ENCODE measurements around the gene GPC5. TPM values are rescaled to one million over a fixed set of nuclear protein-coding genes. Genes with fewer than 3 reads are reported as not detected.

Gene GPC5
- total and polyA plus RNA-seq, 4 donors, result 0.51 to 22.4 (median 2.0) TPM

- no peaks in the 10 kb centered on the region for H3K9me3 ChIP-seq (ENCODE audit: control insufficient read depth in 4 of 4, low read length in 3 of 4)
- H3K4me3 ChIP-seq (ENCODE audit: low read depth in 1 of 3, low read length in 3 of 3), result no peak overlapping the region
- no peaks in the 10 kb centered on the region for H3K27me3 ChIP-seq (ENCODE audit: control insufficient read depth in 4 of 4, insufficient read depth in 4 of 4, low read length in 3 of 4)
- DNase-seq (ENCODE audit: low spot score), result no peak
- no peaks in the 10 kb centered on the region for H3K36me3 ChIP-seq (ENCODE audit: control insufficient read depth in 4 of 4, insufficient read depth in 3 of 4, low read depth in 1 of 4, low read length in 3 of 4)
- H3K9ac ChIP-seq (ENCODE audit: low read depth in 1 of 2, low read length in 2 of 2), result no peak overlapping the region
- no peaks in the 10 kb centered on the region for H3K4me1 ChIP-seq (ENCODE audit: control insufficient read depth in 4 of 4, insufficient read depth in 4 of 4, low read length in 3 of 4)
- WGBS, result 89% methylated on average over 1 of the region's 1 CpG
- no peak overlapping the region for H3K27ac ChIP-seq (ENCODE audit: low read depth in 1 of 2, low read length in 2 of 2)
- TF ChIP-seq HNF4A (conservative IDR thresholded peaks at IDR 0.05), result no peak
- TF ChIP-seq HNF4G (IDR thresholded peaks at IDR 0.05), result no peak
- TF ChIP-seq REST (IDR thresholded peaks at IDR 0.05), result no peak
- no peak for TF ChIP-seq FOXA1 (IDR thresholded peaks at IDR 0.05)
- no peak for TF ChIP-seq TAF1 (conservative IDR thresholded peaks at IDR 0.05)
- TF ChIP-seq NR2F2 (IDR thresholded peaks at IDR 0.05), result no peak
Measured at GRCh38 chr13:92320323-92320722, 921.9 kb downstream of the GPC5 start.

GRCh38 chr13:92321174-92321573 is 922.8 kb downstream of the GPC5 start:
- no peak overlapping the region for H3K4me3 ChIP-seq (ENCODE audit: low read depth in 1 of 3, low read length in 3 of 3)
- H3K4me1 ChIP-seq (ENCODE audit: control insufficient read depth in 4 of 4, insufficient read depth in 4 of 4, low read length in 3 of 4), result no peaks in the 10 kb centered on the region
- H3K9me3 ChIP-seq (ENCODE audit: control insufficient read depth in 4 of 4, low read length in 3 of 4), result no peaks in the 10 kb centered on the region
- no peak overlapping the region for H3K27ac ChIP-seq (ENCODE audit: low read depth in 1 of 2, low read length in 2 of 2)
- TF ChIP-seq ZBTB33 (IDR thresholded peaks at IDR 0.05), result no peak
- TF ChIP-seq HNF4G (IDR thresholded peaks at IDR 0.05), result no peak
- TF ChIP-seq REST (IDR thresholded peaks at IDR 0.05), result no peak
- TF ChIP-seq ATF3 (IDR thresholded peaks at IDR 0.05), result no peak
- no peak for TF ChIP-seq RXRA (IDR thresholded peaks at IDR 0.05)
- no peak for TF ChIP-seq YY1 (IDR thresholded peaks at IDR 0.05)
- TF ChIP-seq RAD21 (IDR thresholded peaks at IDR 0.05), result no peak
- no peak for TF ChIP-seq MAX (IDR thresholded peaks at IDR 0.05)
- no peak for TF ChIP-seq JUND (IDR thresholded peaks at IDR 0.05)
- no peak for TF ChIP-seq FOXA1 (IDR thresholded peaks at IDR 0.05)
- no peak for TF ChIP-seq FOXA2 (IDR thresholded peaks at IDR 0.05)
- TF ChIP-seq CTCF (IDR thresholded peaks at IDR 0.05; ENCODE audit: low read depth, low read length, missing input control), result no peak
- TF ChIP-seq HNF4A (conservative IDR thresholded peaks at IDR 0.05), result no peak
- no peak for TF ChIP-seq NR2F2 (IDR thresholded peaks at IDR 0.05)
- TF ChIP-seq EGR1 (IDR thresholded peaks at IDR 0.05; ENCODE audit: low read depth in 2 of 2), result no peak
- no peaks in the 10 kb centered on the region for H3K36me3 ChIP-seq (ENCODE audit: control insufficient read depth in 4 of 4, insufficient read depth in 3 of 4, low read depth in 1 of 4, low read length in 3 of 4)
- H3K27me3 ChIP-seq (ENCODE audit: control insufficient read depth in 4 of 4, insufficient read depth in 4 of 4, low read length in 3 of 4), result no peaks in the 10 kb centered on the region
- no peak for DNase-seq (ENCODE audit: low spot score)
- no peak overlapping the region for H3K9ac ChIP-seq (ENCODE audit: low read depth in 1 of 2, low read length in 2 of 2)
- WGBS, result 88% methylated on average over 5 of the region's 5 CpGs
